HEK293 (cell line): ENCODE data around the gene NUCKS1.

Experiments used
- GLIS1 ChIP-seq: fragments of 450-650 bp; formaldehyde crosslinking; IDR thresholded peaks from 2 replicates; pipeline ENCODE4 v1.5.1; 2016; ENCODE audit warnings: missing biosample characterization, missing genetic modification characterization
- HOXD13 ChIP-seq: sonication (generic); formaldehyde crosslinking; IDR thresholded peaks from 2 replicates; pipeline ENCODE4 v1.8.0; 2022; ENCODE audit warnings: missing genetic modification reagents, borderline replicate concordance
- KLF1 ChIP-seq: fragments of 450-650 bp; formaldehyde crosslinking; IDR thresholded peaks from 2 replicates; pipeline ENCODE4 v1.5.1; 2016; ENCODE audit warnings: missing biosample characterization, missing genetic modification characterization
- PRDM1 ChIP-seq: fragments of 450-650 bp; formaldehyde crosslinking; IDR thresholded peaks from 2 replicates; pipeline ENCODE4; 2016; ENCODE audit warnings: missing biosample characterization, missing genetic modification characterization
- SCRT1 ChIP-seq: fragments of 450-650 bp; formaldehyde crosslinking; IDR thresholded peaks from 2 replicates; pipeline ENCODE4 v1.5.1; 2016; ENCODE audit warnings: missing biosample characterization, missing genetic modification characterization, borderline replicate concordance
- TCF7L2 ChIP-seq: IDR thresholded peaks from 2 replicates; pipeline ENCODE4 v1.6.1; 2011; ENCODE audit warnings: low read depth, mild to moderate bottlenecking, inconsistent platforms, low read length, moderate library complexity, borderline replicate concordance
- ZBTB11 ChIP-seq: fragments of 450-650 bp; formaldehyde crosslinking; conservative IDR thresholded peaks from 2 replicates; pipeline ENCODE4 v1.5.1; 2016; ENCODE audit warnings: low read depth, missing biosample characterization, missing genetic modification characterization
- ZBTB48 ChIP-seq: fragments of 450-650 bp; formaldehyde crosslinking; IDR thresholded peaks from 2 replicates; pipeline ENCODE4 v1.5.1; 2016; ENCODE audit warnings: missing biosample characterization, missing genetic modification characterization
- ZBTB6 ChIP-seq: fragments of 450-650 bp; formaldehyde crosslinking; IDR thresholded peaks from 2 replicates; pipeline ENCODE4 v1.5.1; 2017; ENCODE audit warnings: missing biosample characterization, missing genetic modification characterization
- ZNF132 ChIP-seq: fragments of 450-650 bp; formaldehyde crosslinking; IDR thresholded peaks from 2 replicates; pipeline ENCODE4 v1.5.1; 2017; ENCODE audit warnings: missing biosample characterization, missing genetic modification characterization, borderline replicate concordance
- ZNF157 ChIP-seq: fragments of 450-650 bp; formaldehyde crosslinking; IDR thresholded peaks from 2 replicates; pipeline ENCODE4 v1.5.1; 2016; ENCODE audit warnings: missing biosample characterization, missing genetic modification characterization
- ZNF24 ChIP-seq: fragments of 450-650 bp; formaldehyde crosslinking; IDR thresholded peaks from 2 replicates; pipeline ENCODE4 v1.5.1; 2016; ENCODE audit warnings: missing biosample characterization, missing genetic modification characterization
- ZNF266 ChIP-seq: fragments of 450-650 bp; formaldehyde crosslinking; IDR thresholded peaks from 2 replicates; pipeline ENCODE4 v1.5.1; 2016; ENCODE audit warnings: missing biosample characterization, missing genetic modification characterization, low read depth
- ZNF274 ChIP-seq, 2 experiments: fragments of 200-500 bp in 1 of 2; fragments of 450-650 bp in 1 of 2; sonication (Bioruptor generic) in 1 of 2; formaldehyde crosslinking in 1 of 2; IDR thresholded peaks; 2 replicates each; pipeline versions ENCODE4 v1.5.1 to v1.6.1; 2014 to 2016; ENCODE audit warnings: borderline replicate concordance in 1 of 2, inconsistent platforms in 1 of 2, low read length in 1 of 2, missing biosample characterization in 1 of 2, missing genetic modification characterization in 1 of 2
- ZNF280C ChIP-seq: fragments of 450-650 bp; formaldehyde crosslinking; IDR thresholded peaks from 2 replicates; pipeline ENCODE4 v1.5.1; 2016; ENCODE audit warnings: missing biosample characterization, missing genetic modification characterization
- ZNF398 ChIP-seq: fragments of 450-650 bp; formaldehyde crosslinking; IDR thresholded peaks from 2 replicates; pipeline ENCODE4 v1.5.1; 2017; ENCODE audit warnings: missing biosample characterization, missing genetic modification characterization
- ZNF433 ChIP-seq: fragments of 450-650 bp; formaldehyde crosslinking; IDR thresholded peaks from 2 replicates; pipeline ENCODE4 v1.5.1; 2016; ENCODE audit warnings: missing biosample characterization, missing genetic modification characterization, low read depth
- ZNF473 ChIP-seq: fragments of 450-650 bp; formaldehyde crosslinking; IDR thresholded peaks from 2 replicates; pipeline ENCODE4 v1.5.1; 2017; ENCODE audit warnings: missing biosample characterization, missing genetic modification characterization
- ZNF501 ChIP-seq: fragments of 450-650 bp; formaldehyde crosslinking; IDR thresholded peaks from 2 replicates; pipeline ENCODE4 v1.5.1; 2016; ENCODE audit warnings: missing biosample characterization, missing genetic modification characterization
- ZNF555 ChIP-seq: fragments of 450-650 bp; formaldehyde crosslinking; conservative IDR thresholded peaks from 2 replicates; pipeline ENCODE4 v1.5.1; 2017; ENCODE audit warnings: missing biosample characterization, mild to moderate bottlenecking, missing genetic modification characterization, inconsistent platforms
- ZNF561 ChIP-seq: fragments of 450-650 bp; IDR thresholded peaks from 2 replicates; pipeline ENCODE4 v1.5.1; 2018; ENCODE audit warnings: missing biosample characterization, missing genetic modification characterization, borderline replicate concordance
- ZNF585B ChIP-seq: fragments of 450-650 bp; formaldehyde crosslinking; IDR thresholded peaks from 2 replicates; pipeline ENCODE4 v1.5.1; 2016; ENCODE audit warnings: missing biosample characterization, missing genetic modification characterization
- ZNF610 ChIP-seq: fragments of 450-650 bp; formaldehyde crosslinking; IDR thresholded peaks from 2 replicates; pipeline ENCODE4 v1.5.1; 2016; ENCODE audit warnings: missing biosample characterization, missing genetic modification characterization, borderline replicate concordance
- ZNF624 ChIP-seq: fragments of 450-650 bp; formaldehyde crosslinking; IDR thresholded peaks from 2 replicates; pipeline ENCODE4 v1.5.1; 2017; ENCODE audit warnings: missing biosample characterization, missing genetic modification characterization
- ZNF658 ChIP-seq: fragments of 450-650 bp; formaldehyde crosslinking; IDR thresholded peaks from 2 replicates; pipeline ENCODE4; 2016; ENCODE audit warnings: missing biosample characterization, missing genetic modification characterization
- ZNF670 ChIP-seq: fragments of 450-650 bp; formaldehyde crosslinking; IDR thresholded peaks from 2 replicates; pipeline ENCODE4 v1.5.1; 2016; ENCODE audit warnings: missing biosample characterization, missing genetic modification characterization, low read depth
- ZNF677 ChIP-seq: fragments of 450-650 bp; IDR thresholded peaks from 2 replicates; pipeline ENCODE4 v1.5.0; 2018; ENCODE audit warnings: missing biosample characterization, mild to moderate bottlenecking, missing genetic modification characterization, moderate library complexity

The NUCKS1 gene

DNA sequence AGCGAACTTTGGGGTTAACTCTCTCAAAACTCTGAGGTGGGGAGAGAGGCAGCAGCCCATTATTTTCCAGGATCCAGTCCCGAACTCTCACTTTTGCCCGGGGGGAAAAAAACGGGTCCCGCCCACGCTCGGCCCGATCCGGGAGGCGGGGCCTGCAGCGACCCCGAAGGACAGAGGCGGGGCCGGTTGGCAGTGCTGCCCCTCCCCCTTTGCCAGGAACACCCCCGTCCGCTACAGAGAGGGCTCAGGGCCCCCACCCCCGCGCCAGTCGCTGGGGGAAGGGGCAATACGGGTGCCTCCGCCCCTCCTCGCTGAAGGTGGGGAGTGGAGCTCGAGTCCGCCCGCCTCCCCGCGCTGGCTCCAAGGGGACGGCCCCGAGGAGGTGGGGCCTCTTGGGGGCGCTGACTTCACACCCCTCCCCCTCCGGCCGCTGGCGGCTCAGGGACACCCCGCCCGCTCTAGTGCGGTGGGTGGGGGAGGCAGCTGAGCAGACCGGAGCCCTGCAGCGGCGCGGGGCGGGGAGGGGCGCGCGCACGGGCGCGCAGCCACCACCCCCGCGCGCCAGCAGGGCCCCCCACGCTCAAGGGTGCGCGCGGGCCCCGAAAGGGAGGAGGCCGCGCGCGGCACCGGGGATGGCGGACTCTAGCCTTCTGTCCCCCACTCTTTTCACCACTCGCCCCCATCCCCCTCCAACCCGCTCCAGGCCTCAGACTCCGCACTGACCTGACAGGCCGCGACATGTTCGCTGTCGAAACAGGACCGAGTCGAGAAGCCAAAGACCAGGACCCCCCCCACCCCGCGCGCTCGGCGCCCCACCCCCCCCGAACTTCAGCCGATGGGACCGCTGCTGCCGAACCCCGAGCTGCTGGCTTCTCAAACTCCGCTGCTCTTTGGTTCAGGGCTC is 496 bp downstream of the NUCKS1 start (continued):
- no peak for TF ChIP-seq ZNF585B (tag by site-specific recombination)
- TF ChIP-seq ZNF280C, result no peak
- TF ChIP-seq HOXD13 (CRISPR knock-in tag), result no peak
- no peak for TF ChIP-seq ZNF157 (tag by site-specific recombination)
- TF ChIP-seq SCRT1 (tag by site-specific recombination), result no peak
- TF ChIP-seq ZNF561, result no peak; the same call in 1 of the 2 replicates
- peak; percentile 45; the same call in 1 of the 2 replicates for TF ChIP-seq ZBTB48
- TF ChIP-seq PRDM1 (tag by site-specific recombination), result peak; percentile 82
- peak; percentile 80; the same call in 1 of the 2 replicates for TF ChIP-seq GLIS1 (tag by site-specific recombination)
- no peak for TF ChIP-seq ZNF266 (tag by site-specific recombination)
- no peak for TF ChIP-seq ZNF658 (tag by site-specific recombination)
- no peak for TF ChIP-seq ZNF132
- no peak for TF ChIP-seq ZNF473 (tag by site-specific recombination)
- peak; percentile 82 for TF ChIP-seq ZBTB6 (tag by site-specific recombination)
- TF ChIP-seq ZNF501 (tag by site-specific recombination), result peak; percentile 77; the same call in 1 of the 2 replicates
- TF ChIP-seq ZNF398, result peak; percentile 75
- no peak for TF ChIP-seq ZNF624 (tag by site-specific recombination)
- peak; percentile 69 for TF ChIP-seq ZNF24 (tag by site-specific recombination)
- TF ChIP-seq ZNF677 (tag by site-specific recombination), result no peak
- peak; percentile 68 for TF ChIP-seq ZNF610
- TF ChIP-seq ZNF555, result no peak
- no peak for TF ChIP-seq ZNF274 (IDR thresholded peaks at IDR 0.05; ENCODE audit: low read length)
- no peak for TF ChIP-seq ZNF274 (tag by site-specific recombination; IDR thresholded peaks at IDR 0.05; ENCODE audit: borderline replicate concordance)
- no peak for TF ChIP-seq ZNF433 (tag by site-specific recombination)
- no peak; the same call in 1 of the 2 replicates for TF ChIP-seq ZBTB11 (tag by site-specific recombination)
- TF ChIP-seq KLF1, result peak; percentile 82
- TF ChIP-seq ZNF670 (tag by site-specific recombination), result no peak
- no peak for TF ChIP-seq TCF7L2
